ENCODE data around the gene FOXN3. TPM values are rescaled to one million over a fixed set of nuclear protein-coding genes. Genes with fewer than 3 reads are reported as not detected.
A peak's percentile ranks its signal among the peaks of the same experiment; 100 is the strongest.

The FOXN3 gene
- total and polyA plus RNA-seq, 10 of the 15 experiments (the other 5 are each of a cell fraction or from before 2014, with no cell fraction given) = 4.5 to 68.9 (median 29.7) TPM

GRCh38 chr14:89444516-89445125 lies 27.6 kb upstream of the FOXN3 start:
- intact Hi-C loops (cut with micrococcal nuclease; ENCODE audit: unreplicated experiment) = no loop called here
- Histone ChIP-seq H3K9me3 (replicated peaks; ENCODE audit: control insufficient read depth, insufficient read depth, low read length) (no peaks in the 10 kb centered on the region), H4K20me1 (ENCODE audit: control insufficient read depth, insufficient read depth) (no peaks in the 10 kb centered on the region), H3K36me3 (ENCODE audit: control insufficient read depth in 2 of 2, insufficient read depth in 2 of 2, low read length in 1 of 2) (no peaks in the 10 kb centered on the region), H2AFZ (ENCODE audit: control insufficient read depth, low read depth, low read length) (no peak overlapping the region), H3K27ac (ENCODE audit: control insufficient read depth, insufficient read depth) (peak overlapping the region; percentile 62), H3K27me3 (replicated peaks in 1 of 2; ENCODE audit: control insufficient read depth in 2 of 2, insufficient read depth in 2 of 2, low read length in 1 of 2) (no peaks in the 10 kb centered on the region), H3K4me3 (no peak overlapping the region), H3K4me1 (ENCODE audit: control insufficient read depth, insufficient read depth, low read length) (peaks cover 24% of the 10 kb centered on the region), H3K9ac (ENCODE audit: control insufficient read depth, insufficient read depth, low read length) (no peak overlapping the region), H3K79me2 (ENCODE audit: control insufficient read depth, insufficient read depth, low read length) (no peaks in the 10 kb centered on the region; the same call in 1 of the 2 replicates), H3K4me2 (ENCODE audit: control insufficient read depth, insufficient read depth) (peak overlapping the region; percentile 34)
- TF ChIP-seq IKZF1 (conservative IDR thresholded peaks at IDR 0.05) (no peak), STAT1 (conservative IDR thresholded peaks at IDR 0.05) (no peak), WRNIP1 (IDR thresholded peaks at IDR 0.05; ENCODE audit: borderline replicate concordance, low read depth, low read length) (no peak), NKRF (conservative IDR thresholded peaks at IDR 0.05) (no peak), MTA3 (IDR thresholded peaks at IDR 0.05; ENCODE audit: borderline replicate concordance, low read length) (no peak), NR2F1 (conservative IDR thresholded peaks at IDR 0.05) (no peak), E2F4 (IDR thresholded peaks at IDR 0.05; ENCODE audit: low read depth, low read length) (no peak), MYB (IDR thresholded peaks at IDR 0.05; ENCODE audit: borderline replicate concordance, low read depth, low read length) (no peak), TAF1 (IDR thresholded peaks at IDR 0.05; ENCODE audit: borderline replicate concordance, low read depth, low read length) (no peak), SRF (IDR thresholded peaks at IDR 0.05; ENCODE audit: low read depth in 2 of 2, low read length in 2 of 2) (no peak), CBX3 (IDR thresholded peaks at IDR 0.05; ENCODE audit: borderline replicate concordance, low read depth) (no peak), POU2F2 (IDR thresholded peaks at IDR 0.05; ENCODE audit: borderline replicate concordance, low read depth, low read length) (no peak), SUPT20H (IDR thresholded peaks at IDR 0.05; ENCODE audit: borderline replicate concordance, control insufficient read depth, low read depth, low read length) (no peak), NFYB (IDR thresholded peaks at IDR 0.05; ENCODE audit: insufficient read depth, low read depth, low read length) (no peak), USF2 (IDR thresholded peaks at IDR 0.05; ENCODE audit: borderline replicate concordance, low read depth, low read length) (no peak), EP300 (IDR thresholded peaks at IDR 0.05; ENCODE audit: borderline replicate concordance in 1 of 2, control insufficient read depth in 1 of 2, low read depth in 2 of 2, low read length in 2 of 2) (no peak), ZNF274 (IDR thresholded peaks at IDR 0.05; ENCODE audit: insufficient read depth, insufficient read length) (no peak), BMI1 (IDR thresholded peaks at IDR 0.05; ENCODE audit: borderline replicate concordance) (no peak)
- ATAC-seq = no peak
- in situ Hi-C loops (cut with MboI) = loop anchor here (25.0 kb wide), 1 partner anchor 407 kb away; no protein-coding TSS in a partner anchor
- no TSS peak for BruUV-seq (replicated peaks)
- 81% methylated on average over 10 of the region's 10 CpGs for WGBS (ENCODE audit: insufficient coverage, insufficient replicate concordance, low lambda C conversion rate, missing lambda C conversion rate)
- ChIA-PET POLR2A (interaction anchor here (0.5 to 1.0 kb wide), 3 partner anchors 12 to 29 kb away, joined by 3 to 5 read pairs (median 4); no protein-coding TSS in a partner anchor), SMC1A (ENCODE audit: uncharacterized antibody, unreplicated experiment) (interaction anchor here (0.6 to 2.3 kb wide), 5 partner anchors 10 to 70 kb away, joined by 3 to 13 read pairs (median 5); no protein-coding TSS in a partner anchor), CTCF (interaction anchor here (1.7 kb wide), 1 partner anchor 15 kb away, joined by 6 read pairs; no protein-coding TSS in a partner anchor), RAD21 (ENCODE audit: unreplicated experiment) (interaction anchor here (1.7 to 2.2 kb wide), 2 partner anchors 15 to 139 kb away, joined by 5 to 12 read pairs; no protein-coding TSS in a partner anchor)
- no peak for DNase-seq (ENCODE audit: low read depth, low spot score)
- no peak for FAIRE-seq
